RCC 7860 (cell line): ENCODE measurements around the gene PDZD8.
"Not testable (repeated sequence)": the region's sequence is repeated elsewhere in the genome, so short reads cannot be mapped to it uniquely, and the experiment has no call there.

Experiments used
- DNase-seq: peaks from one replicate; pipeline ENCODE4 v3.0.0-alpha.2; 2015; ENCODE audit warnings: low spot score
- FAIRE-seq: peaks from 2 replicates; lab custom pipeline; 2012; peaks lifted over from hg19 to GRCh38; lab: Jason Lieb, UNC

Gene PDZD8

GRCh38 chr10:117257721-117258120 lies 117.5 kb downstream of the PDZD8 start:
- no peak for DNase-seq
- no peak for FAIRE-seq

GRCh38 chr10:117256910-117257309 lies 118.3 kb downstream of the PDZD8 start:
- DNase-seq (no peak), FAIRE-seq (no peak)

GRCh38 chr10:117255835-117256460 lies 119.3 kb downstream of the PDZD8 start:
- FAIRE-seq: no peak
- DNase-seq: no peak

- FAIRE-seq (no peak), DNase-seq (no peak)
Measured at GRCh38 chr10:117254774-117255735, 120.2 kb downstream of the PDZD8 start.

- FAIRE-seq (no peak), DNase-seq (no peak)
Measured at GRCh38 chr10:117254338-117254737, 120.9 kb downstream of the PDZD8 start.

- DNase-seq (no peak), FAIRE-seq (no peak)
Measured at GRCh38 chr10:117253908-117254307, 121.3 kb downstream of the PDZD8 start.

GRCh38 chr10:117250411-117250810 lies 124.8 kb downstream of the PDZD8 start:
- DNase-seq: no peak
- FAIRE-seq: no peak

GRCh38 chr10:117249493-117250093 lies 125.6 kb downstream of the PDZD8 start:
- FAIRE-seq (peak; percentile 27), DNase-seq (peak; percentile 23)

GRCh38 chr10:117248750-117249465 lies 126.3 kb downstream of the PDZD8 start:
- FAIRE-seq: no peak
- DNase-seq: peak; percentile 12

GRCh38 chr10:117246997-117247671 lies 128.1 kb downstream of the PDZD8 start:
- DNase-seq: no peak
- FAIRE-seq: no peak

GRCh38 chr10:117242463-117242832 lies 132.8 kb downstream of the PDZD8 start:
- FAIRE-seq (no peak), DNase-seq (no peak)

- DNase-seq (no peak), FAIRE-seq (no peak)
Measured at GRCh38 chr10:117241541-117242462, 133.4 kb downstream of the PDZD8 start.

- FAIRE-seq (no peak), DNase-seq (no peak)
Measured at GRCh38 chr10:117240621-117241529, 134.4 kb downstream of the PDZD8 start, which contains the start of gene SLC18A2. TSS of gene SLC18A2 (plus strand) at chr10:117241114. CDS start at chr10:117241694, 580 bp downstream.

- no peak for FAIRE-seq
- DNase-seq: no peak
Measured at GRCh38 chr10:117239721-117240620, 135.3 kb downstream of the PDZD8 start.

- FAIRE-seq: no peak
Measured at GRCh38 chr10:117239051-117239450, 136.2 kb downstream of the PDZD8 start.

GRCh38 chr10:117237401-117237991 lies 137.7 kb downstream of the PDZD8 start:
- no peak for FAIRE-seq

More at GRCh38 chr10:117239051-117239450, 136.2 kb downstream of the PDZD8 start:
- no peak for DNase-seq

GRCh38 chr10:117230107-117230506 lies 145.1 kb downstream of the PDZD8 start:
- FAIRE-seq, DNase-seq: not testable (repeated sequence)

More at GRCh38 chr10:117237401-117237991, 137.7 kb downstream of the PDZD8 start:
- no peak for DNase-seq
